Cardiac fibroblast (primary cell): ENCODE data around the gene KCNK3.

Source experiments
- DNase-seq, 2 donors: peaks; one replicate each; pipeline versions ENCODE4 v3.0.0 to v3.0.0-alpha.2; 2010; ENCODE audit warnings: low read depth in 2 of 2
- H3K4me3 ChIP-seq, 2 donors: replicated peaks in 1 of 2; 1 replicate in 1 of 2; 2 replicates in 1 of 2; pipeline ENCODE4 v1.5.1; 2011; ENCODE audit warnings: low read depth in 2 of 2, low read length in 2 of 2, mild to moderate bottlenecking in 2 of 2, moderate library complexity in 1 of 2
- TF ChIP-seq, protein P1 (sequence below): IDR thresholded peaks from one replicate; pipeline ENCODE4 v1.5.1; 2011; ENCODE audit warnings: low read depth, mild to moderate bottlenecking, low read length, inconsistent platforms

KCNK3 gene

DNA sequence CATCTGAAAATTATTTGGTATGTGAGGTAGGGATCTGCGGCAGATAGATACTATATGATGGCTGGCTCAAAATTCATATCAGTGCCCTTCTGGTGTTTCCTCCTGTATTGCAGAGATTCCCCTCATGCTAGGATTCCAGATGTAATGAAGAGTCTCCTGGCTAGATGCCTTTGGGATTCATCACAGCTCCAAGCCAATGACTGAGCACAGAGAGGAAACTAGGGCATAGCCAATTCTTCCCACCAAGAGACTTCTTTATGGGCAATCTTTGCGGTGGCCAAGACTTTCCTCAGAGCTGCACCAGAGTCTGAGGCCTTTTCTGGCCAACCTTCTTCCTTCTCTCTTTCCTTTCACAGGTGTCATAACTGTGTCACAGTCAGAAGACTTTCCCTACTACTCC lies 25.9 kb upstream of the KCNK3 start:
- TF ChIP-seq, protein P1, sequence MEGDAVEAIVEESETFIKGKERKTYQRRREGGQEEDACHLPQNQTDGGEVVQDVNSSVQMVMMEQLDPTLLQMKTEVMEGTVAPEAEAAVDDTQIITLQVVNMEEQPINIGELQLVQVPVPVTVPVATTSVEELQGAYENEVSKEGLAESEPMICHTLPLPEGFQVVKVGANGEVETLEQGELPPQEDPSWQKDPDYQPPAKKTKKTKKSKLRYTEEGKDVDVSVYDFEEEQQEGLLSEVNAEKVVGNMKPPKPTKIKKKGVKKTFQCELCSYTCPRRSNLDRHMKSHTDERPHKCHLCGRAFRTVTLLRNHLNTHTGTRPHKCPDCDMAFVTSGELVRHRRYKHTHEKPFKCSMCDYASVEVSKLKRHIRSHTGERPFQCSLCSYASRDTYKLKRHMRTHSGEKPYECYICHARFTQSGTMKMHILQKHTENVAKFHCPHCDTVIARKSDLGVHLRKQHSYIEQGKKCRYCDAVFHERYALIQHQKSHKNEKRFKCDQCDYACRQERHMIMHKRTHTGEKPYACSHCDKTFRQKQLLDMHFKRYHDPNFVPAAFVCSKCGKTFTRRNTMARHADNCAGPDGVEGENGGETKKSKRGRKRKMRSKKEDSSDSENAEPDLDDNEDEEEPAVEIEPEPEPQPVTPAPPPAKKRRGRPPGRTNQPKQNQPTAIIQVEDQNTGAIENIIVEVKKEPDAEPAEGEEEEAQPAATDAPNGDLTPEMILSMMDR, result no peak
- DNase-seq, result no peak
- no peak overlapping the region for H3K4me3 ChIP-seq

DNA sequence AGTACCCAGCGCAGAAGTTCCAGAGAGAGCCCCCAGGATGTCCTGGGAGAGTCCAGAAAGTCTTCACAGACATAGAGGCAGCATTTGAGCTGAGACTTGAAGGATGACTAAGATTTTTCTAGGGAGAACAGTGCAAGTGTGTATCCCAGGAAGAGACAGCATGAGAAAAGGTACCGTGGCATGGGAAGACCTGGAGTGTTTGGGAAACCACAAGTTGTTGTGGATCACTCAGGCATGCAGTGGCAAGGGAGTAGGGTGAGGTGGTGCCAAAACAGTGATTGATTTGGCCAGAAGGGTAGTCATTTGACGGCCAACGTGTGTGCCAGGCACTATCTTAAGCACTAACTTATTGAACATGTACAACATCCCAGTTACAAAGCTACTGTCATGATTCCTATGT lies 24.5 kb upstream of the KCNK3 start:
- H3K4me3 ChIP-seq, result no peak overlapping the region
- DNase-seq, result no peak
- TF ChIP-seq, protein P1, result no peak

DNA sequence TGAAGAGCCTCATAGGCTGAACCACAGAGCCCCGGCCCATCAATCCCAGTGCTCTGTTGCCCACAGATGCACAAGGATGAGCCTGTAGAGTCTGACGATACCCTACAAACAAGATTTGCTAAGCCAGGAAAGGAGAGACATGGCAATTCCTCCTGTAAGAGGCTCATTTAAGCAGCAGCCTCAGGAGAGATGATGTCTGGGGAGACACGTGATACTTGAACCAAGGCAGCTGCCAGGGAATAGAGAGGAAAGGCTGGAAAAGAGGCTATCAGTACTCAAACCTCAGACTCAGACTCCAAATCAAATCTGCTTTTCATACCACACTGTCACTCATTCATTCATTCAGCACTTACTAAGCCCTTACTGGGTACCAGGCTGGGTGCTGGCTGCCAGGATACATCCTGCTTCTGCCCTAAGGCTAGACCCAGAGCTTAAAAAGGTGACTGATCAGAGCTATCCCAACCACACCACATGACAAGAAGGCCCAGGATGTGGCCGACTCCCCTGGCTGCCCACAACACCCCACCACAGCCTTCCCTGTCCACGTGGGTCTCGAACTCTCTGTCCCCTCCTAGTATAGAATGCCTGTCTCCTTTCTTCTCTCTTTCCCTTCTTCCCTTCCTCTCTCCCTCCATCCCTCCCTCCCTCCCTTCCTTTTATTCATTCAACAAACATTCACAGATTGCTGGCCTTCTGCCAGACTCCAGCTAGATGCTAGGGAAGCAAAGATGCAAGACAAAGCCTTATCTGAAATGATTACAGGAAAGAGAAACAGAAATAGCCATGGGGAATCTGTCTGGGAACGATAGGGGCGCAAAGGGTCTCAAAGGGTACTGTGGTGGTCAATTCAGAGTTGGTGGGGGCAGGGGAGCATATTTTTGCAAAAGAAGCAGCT lies 23.4 kb upstream of the KCNK3 start:
- no peak overlapping the region for H3K4me3 ChIP-seq
- TF ChIP-seq, protein P1, result no peak
- no peak for DNase-seq

DNA sequence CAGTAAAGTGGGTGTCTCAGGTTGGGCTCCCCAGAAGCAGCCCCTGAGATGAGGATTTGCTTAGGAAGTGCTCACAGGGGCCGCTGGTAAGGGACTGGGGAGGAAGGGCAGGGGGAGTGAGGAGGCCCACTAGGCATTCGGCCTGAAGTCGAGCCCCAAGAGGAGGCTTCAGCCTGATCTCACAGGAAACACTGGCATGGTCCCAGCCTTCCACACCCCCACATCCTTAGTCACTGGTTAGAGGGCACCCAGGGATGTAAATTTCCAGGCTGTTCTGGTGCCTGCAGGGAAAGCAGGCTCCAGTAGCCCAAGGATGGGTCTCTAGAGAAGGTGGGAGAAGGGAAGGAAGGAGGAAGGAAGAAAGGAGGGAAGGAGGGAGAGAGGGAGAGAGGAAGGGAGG lies 22.4 kb upstream of the KCNK3 start:
- H3K4me3 ChIP-seq, result no peak overlapping the region
- TF ChIP-seq, protein P1, result no peak
- peak; percentile 25 to 55 for DNase-seq

DNA sequence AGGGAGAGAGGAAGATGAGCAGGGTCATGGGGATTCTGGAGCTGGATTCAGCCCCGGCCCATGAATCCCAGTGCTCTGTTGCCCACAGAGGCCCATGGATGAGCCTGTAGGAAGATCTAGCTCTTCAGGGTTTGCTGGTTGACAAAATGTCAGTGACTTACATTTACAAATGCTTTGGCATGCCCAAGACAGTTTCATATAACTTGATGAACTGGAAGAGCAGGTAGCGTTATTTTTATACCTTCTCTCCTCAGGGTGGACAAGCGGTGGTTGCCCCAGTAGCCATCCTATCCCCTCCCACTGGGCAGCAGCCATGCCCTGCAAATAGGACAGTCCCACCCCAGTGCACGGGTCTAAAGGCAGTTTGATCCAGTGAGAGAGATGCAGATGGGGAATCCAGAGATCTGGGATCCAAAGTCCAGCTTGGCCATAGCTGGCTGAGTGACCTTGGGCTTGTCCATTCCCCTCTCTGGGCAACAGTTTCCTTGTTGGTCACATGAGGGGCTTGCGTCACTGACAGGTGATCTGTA lies 21.5 kb upstream of the KCNK3 start:
- no peak overlapping the region for H3K4me3 ChIP-seq
- TF ChIP-seq, protein P1, result no peak
- DNase-seq, result no peak

DNA sequence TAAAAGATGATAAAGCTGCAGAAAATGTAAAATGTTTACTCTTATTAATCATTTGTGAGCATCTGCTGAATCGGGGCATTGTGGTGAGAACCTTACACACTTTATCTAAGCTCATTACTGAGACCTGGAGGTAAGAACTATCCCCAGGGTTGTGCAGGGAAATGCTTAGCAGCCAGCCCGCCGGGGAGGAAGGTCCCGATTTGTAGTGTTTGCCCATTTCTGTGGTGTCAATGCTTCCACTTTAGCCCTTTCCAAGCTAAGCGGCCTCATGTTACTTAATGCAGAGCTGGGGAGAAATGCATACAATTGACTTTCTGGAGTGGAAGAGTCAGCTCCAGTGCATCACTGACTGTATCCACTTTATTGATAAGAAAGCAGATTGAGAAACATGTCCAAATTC lies 20.8 kb upstream of the KCNK3 start:
- TF ChIP-seq, protein P1, result no peak
- DNase-seq, result no peak
- no peak overlapping the region for H3K4me3 ChIP-seq
